ENCODE results near the gene NOTCH3.

DNA sequence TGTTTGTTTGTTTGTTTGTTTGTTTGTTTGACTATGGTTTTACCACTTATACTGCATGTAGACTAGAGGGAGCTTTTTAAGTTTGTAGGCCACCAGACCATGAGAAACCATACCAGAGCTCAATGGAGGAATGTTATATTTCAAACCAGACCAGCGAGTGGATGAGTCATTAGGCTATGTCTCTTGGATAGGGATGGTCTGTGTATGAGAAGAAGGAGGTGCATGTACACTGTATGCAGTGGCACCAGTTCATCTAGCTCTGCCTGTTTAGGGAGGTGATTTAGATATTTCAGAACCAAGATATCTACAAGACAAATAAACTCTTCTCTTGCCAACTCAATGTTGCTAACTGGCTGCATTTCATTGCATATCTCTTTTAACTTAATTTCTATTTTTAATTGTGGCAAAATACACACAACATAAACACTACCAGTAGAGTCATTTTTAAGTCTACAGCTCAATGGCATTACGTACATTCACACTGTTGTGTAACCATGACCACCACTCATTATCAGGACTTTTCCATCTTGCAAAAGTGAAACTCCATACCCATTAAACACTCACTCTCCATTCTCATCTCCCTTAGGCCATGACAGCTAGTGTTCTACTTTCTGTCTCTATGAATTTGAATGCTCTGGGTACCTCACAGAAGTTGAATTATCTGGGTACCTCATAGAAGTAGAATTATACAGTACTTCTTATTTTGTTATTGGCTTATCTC, 64.4 kb downstream of the NOTCH3 start:
- TF ChIP-seq, protein P1, sequence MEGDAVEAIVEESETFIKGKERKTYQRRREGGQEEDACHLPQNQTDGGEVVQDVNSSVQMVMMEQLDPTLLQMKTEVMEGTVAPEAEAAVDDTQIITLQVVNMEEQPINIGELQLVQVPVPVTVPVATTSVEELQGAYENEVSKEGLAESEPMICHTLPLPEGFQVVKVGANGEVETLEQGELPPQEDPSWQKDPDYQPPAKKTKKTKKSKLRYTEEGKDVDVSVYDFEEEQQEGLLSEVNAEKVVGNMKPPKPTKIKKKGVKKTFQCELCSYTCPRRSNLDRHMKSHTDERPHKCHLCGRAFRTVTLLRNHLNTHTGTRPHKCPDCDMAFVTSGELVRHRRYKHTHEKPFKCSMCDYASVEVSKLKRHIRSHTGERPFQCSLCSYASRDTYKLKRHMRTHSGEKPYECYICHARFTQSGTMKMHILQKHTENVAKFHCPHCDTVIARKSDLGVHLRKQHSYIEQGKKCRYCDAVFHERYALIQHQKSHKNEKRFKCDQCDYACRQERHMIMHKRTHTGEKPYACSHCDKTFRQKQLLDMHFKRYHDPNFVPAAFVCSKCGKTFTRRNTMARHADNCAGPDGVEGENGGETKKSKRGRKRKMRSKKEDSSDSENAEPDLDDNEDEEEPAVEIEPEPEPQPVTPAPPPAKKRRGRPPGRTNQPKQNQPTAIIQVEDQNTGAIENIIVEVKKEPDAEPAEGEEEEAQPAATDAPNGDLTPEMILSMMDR (IDR thresholded peaks at IDR 0.05) = no peak
- no peak for TF ChIP-seq POLR2A (IDR thresholded peaks at IDR 0.05)
